IMR-90 (cell line): ENCODE results near the gene LAP3. TPM values are rescaled to one million over a fixed set of nuclear protein-coding genes. Genes with fewer than 3 reads are reported as not detected.

ENCODE experiments used
- ATAC-seq: fragments of 200-7000 bp; cut with Tn5 transposase; 2 replicates; pipeline ENCODE4 v1.9.1; 2020; ENCODE audit warnings: low read depth, mild to moderate bottlenecking, moderate library complexity
- BruUV-seq: library from RNA; stranded (reverse); fragments of 400-500 nt; replicated peaks from 2 replicates; lab custom pipeline; 2021; lab: Mats Ljungman, UMichigan
- CTCF ChIA-PET: fragments of 300-600 bp; formaldehyde crosslinking; extraction: SDS; loops from one replicate; lab custom pipeline; 2021; ENCODE audit warnings: antibody characterized with exemption; lab: Yijun Ruan, JAX
- POLR2A ChIA-PET: fragments of 300-600 bp; sonication (Branson Sonifier 250); formaldehyde crosslinking; loops from one replicate; lab custom pipeline; 2022; ENCODE audit warnings: antibody characterized with exemption; ENCODE audit not compliant: unreplicated experiment; lab: Charles Lee
- DNase-seq: peaks from one replicate; pipeline ENCODE4 v3.0.0; 2013
- H2AFZ ChIP-seq: replicated peaks from 2 replicates; pipeline ENCODE3; 2013; ENCODE audit warnings: low read length, mild to moderate bottlenecking; ENCODE audit not compliant: poor library complexity
- H2AK5ac ChIP-seq: 2 replicates; pipeline ENCODE4 v1.6.1; 2013; ENCODE audit warnings: low read depth, low read length, inconsistent platforms
- H2AK9ac ChIP-seq: replicated peaks from 2 replicates; pipeline ENCODE3; 2013; ENCODE audit warnings: mild to moderate bottlenecking, low read depth, low read length, moderate library complexity; ENCODE audit not compliant: poor library complexity
- H2BK120ac ChIP-seq: 2 replicates; pipeline ENCODE4 v1.6.1; 2013; ENCODE audit warnings: low read depth, low read length, inconsistent platforms
- H2BK15ac ChIP-seq: 3 replicates; pipeline ENCODE4 v1.6.1; 2013; ENCODE audit warnings: low read depth, low read length, inconsistent platforms
- H2BK20ac ChIP-seq: 2 replicates; pipeline ENCODE4 v1.6.1; 2013; ENCODE audit warnings: low read depth, mild to moderate bottlenecking, inconsistent platforms, low read length, moderate library complexity
- H2BK5ac ChIP-seq: 2 replicates; pipeline ENCODE4 v1.6.1; 2013; ENCODE audit warnings: mild to moderate bottlenecking, low read depth, low read length, inconsistent platforms; ENCODE audit not compliant: poor library complexity, severe bottlenecking
- H3K14ac ChIP-seq: replicated peaks from 2 replicates; pipeline ENCODE4 v1.6.1; 2013; ENCODE audit warnings: low read depth, low read length, inconsistent platforms
- H3K18ac ChIP-seq: 2 replicates; pipeline ENCODE4 v1.6.1; 2013; ENCODE audit warnings: low read depth, low read length, control low read depth
- H3K23ac ChIP-seq: 2 replicates; pipeline ENCODE4 v1.6.1; 2013; ENCODE audit warnings: low read depth, low read length, inconsistent platforms
- H3K27ac ChIP-seq: 2 replicates; pipeline ENCODE4 v1.5.1; 2013; ENCODE audit warnings: mild to moderate bottlenecking, control low read depth, low read length; ENCODE audit not compliant: insufficient read depth
- H3K27me3 ChIP-seq: 2 replicates; pipeline ENCODE4 v1.6.1; 2013; ENCODE audit warnings: low read length; ENCODE audit not compliant: control insufficient read depth, insufficient read depth
- H3K36me3 ChIP-seq: 2 replicates; pipeline ENCODE4 v1.6.1; 2013; ENCODE audit warnings: low read length, mixed read lengths; ENCODE audit not compliant: control insufficient read depth, insufficient read depth
- H3K4ac ChIP-seq: 2 replicates; pipeline ENCODE4 v1.6.1; 2013; ENCODE audit warnings: low read depth, low read length, inconsistent platforms
- H3K4me1 ChIP-seq: 2 replicates; pipeline ENCODE4 v1.6.1; 2013; ENCODE audit warnings: low read length, mixed read lengths; ENCODE audit not compliant: control insufficient read depth, insufficient read depth
- H3K4me2 ChIP-seq: 2 replicates; pipeline ENCODE4 v1.6.1; 2013; ENCODE audit warnings: low read depth, mild to moderate bottlenecking, control low read depth, low read length, moderate library complexity
- H3K4me3 ChIP-seq: 2 replicates; pipeline ENCODE4 v1.5.1; 2013; ENCODE audit warnings: low read depth, mild to moderate bottlenecking, control low read depth, low read length, moderate library complexity; ENCODE audit not compliant: insufficient read depth
- H3K56ac ChIP-seq: 2 replicates; pipeline ENCODE4 v1.6.1; 2013; ENCODE audit warnings: low read length, inconsistent platforms; ENCODE audit not compliant: insufficient read depth; ENCODE audit errors: extremely low read depth
- H3K79me1 ChIP-seq, 2 experiments: 2 replicates each; pipeline ENCODE4 v1.6.1; 2013; ENCODE audit warnings: low read length in 2 of 2, inconsistent platforms in 1 of 2, low read depth in 1 of 2
- H3K9ac ChIP-seq: 2 replicates; pipeline ENCODE4 v1.6.1; 2013; ENCODE audit warnings: low read depth, low read length, control low read depth
- H3K9me1 ChIP-seq: 2 replicates; pipeline ENCODE4 v1.6.1; 2013; ENCODE audit warnings: low read length, inconsistent platforms; ENCODE audit not compliant: insufficient read depth
- H3K9me3 ChIP-seq: 2 replicates; pipeline ENCODE4 v1.6.1; 2013; ENCODE audit warnings: low read length; ENCODE audit not compliant: control insufficient read depth, insufficient read depth
- H4K20me1 ChIP-seq: 2 replicates; pipeline ENCODE4 v1.6.1; 2013; ENCODE audit warnings: low read length, inconsistent platforms; ENCODE audit not compliant: insufficient read depth
- H4K5ac ChIP-seq: 2 replicates; pipeline ENCODE4 v1.6.1; 2013; ENCODE audit warnings: mild to moderate bottlenecking, low read depth, low read length, control low read depth
- H4K8ac ChIP-seq, 2 experiments: 2 replicates each; pipeline ENCODE4 v1.6.1; 2013; ENCODE audit warnings: low read depth in 2 of 2, low read length in 2 of 2, control low read depth in 1 of 2, inconsistent platforms in 1 of 2
- H4K91ac ChIP-seq: 2 replicates; pipeline ENCODE4 v1.6.1; 2013; ENCODE audit warnings: low read depth, low read length, inconsistent platforms; ENCODE audit not compliant: insufficient read depth
- BHLHE40 ChIP-seq: fragments of 150-350 bp; IDR thresholded peaks from 2 replicates; pipeline ENCODE4 v1.6.1; 2016; ENCODE audit warnings: mild to moderate bottlenecking, low read depth, low read length
- CEBPB ChIP-seq: IDR thresholded peaks from 2 replicates; pipeline ENCODE4 v1.6.1; 2012; ENCODE audit warnings: low read depth, low read length, improper control_type of control experiment
- CHD1 ChIP-seq: IDR thresholded peaks from 2 replicates; pipeline ENCODE4 v1.6.1; 2012; ENCODE audit warnings: low read depth, low read length, improper control_type of control experiment
- FOS ChIP-seq: fragments of 150-350 bp; IDR thresholded peaks from 2 replicates; pipeline ENCODE4 v1.6.1; 2016; ENCODE audit warnings: low read depth, low read length
- MAFK ChIP-seq: IDR thresholded peaks from 2 replicates; pipeline ENCODE4 v1.6.1; 2012; ENCODE audit warnings: low read depth, low read length, improper control_type of control experiment
- MAZ ChIP-seq: IDR thresholded peaks from 2 replicates; pipeline ENCODE4 v1.6.1; 2012; ENCODE audit warnings: low read depth, mild to moderate bottlenecking, low read length, improper control_type of control experiment, moderate library complexity, borderline replicate concordance
- NFE2L2 ChIP-seq: fragments of 150-350 bp; IDR thresholded peaks from 2 replicates; pipeline ENCODE4 v1.6.1; 2016; ENCODE audit warnings: low read depth, mild to moderate bottlenecking, low read length
- RAD21 ChIP-seq: IDR thresholded peaks from 2 replicates; pipeline ENCODE4 v1.6.1; 2012; ENCODE audit warnings: low read length, improper control_type of control experiment
- SMC3 ChIP-seq: fragments of 150-350 bp; IDR thresholded peaks from 2 replicates; pipeline ENCODE4 v1.6.1; 2016; ENCODE audit warnings: low read depth, mild to moderate bottlenecking, antibody characterized with exemption, low read length, moderate library complexity
- WGBS, 2 experiments: methylation state at CpG; one replicate each; pipeline versions ENCODE4 v1.1.5 to v1.1.7; 2013; ENCODE audit warnings: missing lambda C conversion rate in 2 of 2; ENCODE audit not compliant: insufficient read length in 1 of 2; ENCODE audit errors: extremely low coverage in 2 of 2; 5-methylcytosine and 5-hydroxymethylcytosine counted together
- dilution Hi-C: fragments of 300-500 bp; cut with HindIII; formaldehyde crosslinking; loops from one replicate; pipeline ENCODE4 v1.14.3; 2018; ENCODE audit warnings: low sequenced_read_pairs; ENCODE audit not compliant: unreplicated experiment
- in situ Hi-C: fragments of 300-500 bp; cut with MboI; formaldehyde crosslinking; loops from 3 replicates; pipeline ENCODE4 v1.14.3; 2019; ENCODE audit warnings: low sequenced_read_pairs, inconsistent platforms, mixed read lengths
- intact Hi-C: fragments of 100-400 bp; cut with micrococcal nuclease; formaldehyde crosslinking; loops from 2 replicates; pipeline ENCODE4 v1.10.0; 2022
- polyA plus RNA-seq, 3 experiments: library from polyadenylated mRNA; depleted of rRNA; stranded (reverse); fragments of >200 nt; gene quantifications; 2 replicates each; pipeline ENCODE4 v1.2.3, GENCODE V29; 2012; ENCODE audit warnings: low replicate concordance in 1 of 3
- total RNA-seq: library from RNA; depleted of rRNA; stranded (reverse); fragments of >200 nt; gene quantifications from 2 replicates; pipeline ENCODE4 v1.2.3, GENCODE V29; 2012
- TF ChIP-seq, protein P1 (sequence below): fragments of 150-350 bp; IDR thresholded peaks from 2 replicates; pipeline ENCODE4 v1.6.1; 2016; ENCODE audit warnings: low read depth, mild to moderate bottlenecking, low read length, moderate library complexity, borderline replicate concordance

The LAP3 gene
- total and polyA plus RNA-seq, 2 of the 4 experiments (the other 2 are of a cell fraction), result 57.9 to 91.6 TPM

DNA sequence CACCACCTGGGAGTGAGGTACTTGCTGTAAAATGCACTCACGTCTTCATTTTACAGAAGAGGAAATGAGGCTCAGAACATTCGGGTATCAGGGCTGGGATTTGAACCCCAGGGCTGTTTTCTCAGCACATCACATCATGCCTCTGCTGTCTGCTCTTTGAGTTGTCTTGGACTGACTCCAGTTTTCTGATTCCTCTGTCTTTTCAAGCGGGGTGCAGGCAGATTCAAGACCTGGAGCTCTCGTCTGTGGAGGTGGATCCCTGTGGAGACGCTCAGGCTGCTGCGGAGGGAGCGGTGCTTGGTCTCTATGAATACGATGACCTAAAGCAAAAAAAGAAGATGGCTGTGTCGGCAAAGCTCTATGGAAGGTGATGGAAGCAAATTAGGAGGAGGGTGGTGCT lies 6.3 kb downstream of the LAP3 start:
- ChIA-PET CTCF (no interaction called here), POLR2A (no interaction called here)
- Histone ChIP-seq H3K4me3 (no peak overlapping the region), H3K9ac (no peak overlapping the region), H2BK120ac (no peak overlapping the region), H2BK15ac (no peak overlapping the region), H3K27ac (no peak overlapping the region), H2AK9ac (no peak overlapping the region), H3K56ac (no peak overlapping the region), H3K23ac (no peak overlapping the region), H2BK20ac (no peak overlapping the region), H3K79me1 (peaks cover 12 to 13% of the 10 kb centered on the region in 2 experiments), H3K18ac (no peak overlapping the region), H4K8ac (no peak overlapping the region), H2AFZ (no peak overlapping the region), H3K14ac (no peak overlapping the region), H3K4ac (no peak overlapping the region), H2AK5ac (no peak overlapping the region), H3K4me1 (peaks cover 3% of the 10 kb centered on the region; the same call in 1 of the 2 replicates), H4K5ac (no peak overlapping the region), H4K20me1 (no peaks in the 10 kb centered on the region; the same call in 1 of the 2 replicates), H2BK5ac (no peak overlapping the region), H3K27me3 (no peaks in the 10 kb centered on the region), H4K91ac (no peak overlapping the region), H3K4me2 (no peak overlapping the region), H3K9me3 (no peaks in the 10 kb centered on the region), H3K9me1 (peaks cover 3% of the 10 kb centered on the region), H3K36me3 (peaks cover 26% of the 10 kb centered on the region)
- intact Hi-C loops, result no loop called here
- ATAC-seq, result no peak
- no CpG with 5 or more reads among the region's 9 CpGs for WGBS, 2 experiments
- TF ChIP-seq BHLHE40 (no peak), MAFK (no peak), MAZ (no peak), NFE2L2 (no peak), FOS (no peak), CHD1 (no peak), CEBPB (no peak), RAD21 (no peak), SMC3 (no peak)
- TF ChIP-seq, protein P1, sequence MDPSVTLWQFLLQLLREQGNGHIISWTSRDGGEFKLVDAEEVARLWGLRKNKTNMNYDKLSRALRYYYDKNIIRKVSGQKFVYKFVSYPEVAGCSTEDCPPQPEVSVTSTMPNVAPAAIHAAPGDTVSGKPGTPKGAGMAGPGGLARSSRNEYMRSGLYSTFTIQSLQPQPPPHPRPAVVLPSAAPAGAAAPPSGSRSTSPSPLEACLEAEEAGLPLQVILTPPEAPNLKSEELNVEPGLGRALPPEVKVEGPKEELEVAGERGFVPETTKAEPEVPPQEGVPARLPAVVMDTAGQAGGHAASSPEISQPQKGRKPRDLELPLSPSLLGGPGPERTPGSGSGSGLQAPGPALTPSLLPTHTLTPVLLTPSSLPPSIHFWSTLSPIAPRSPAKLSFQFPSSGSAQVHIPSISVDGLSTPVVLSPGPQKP, result no peak
- no TSS peak for BruUV-seq
- DNase-seq, result no peak
- dilution Hi-C loops, result no loop called here
- in situ Hi-C loops, result loop anchor here (5.0 to 25.0 kb wide), 3 partner anchors 34 to 429 kb away; partner anchors contain the start of genes DCAF16, LCORL and NCAPG
